RWPE2 (cell line): ENCODE results near the gene LDB1.

Experiments used
- ATAC-seq: fragments of 200-7000 bp; cut with Tn5 transposase; 3 replicates; pipeline ENCODE4 v1.9.1; 2021; ENCODE audit warnings: low read depth
- DNase-seq: peaks from one replicate; pipeline ENCODE4 v3.0.0-alpha.2; 2020; ENCODE audit warnings: low spot score
- H3K27ac ChIP-seq: fragments of 450-650 bp; 2 replicates; pipeline ENCODE4 v1.5.1; 2017; ENCODE audit warnings: mild to moderate bottlenecking; ENCODE audit not compliant: poor library complexity, severe bottlenecking
- H3K27me3 ChIP-seq: fragments of 250-450 bp; sonication (Bioruptor Pico); 2 replicates; pipeline ENCODE4 v1.5.1; 2021; ENCODE audit warnings: mild to moderate bottlenecking, moderate library complexity; ENCODE audit not compliant: insufficient read depth, poor library complexity, severe bottlenecking
- H3K36me3 ChIP-seq: fragments of 250-450 bp; sonication (Bioruptor Pico); 2 replicates; pipeline ENCODE4 v1.5.1; 2020; ENCODE audit warnings: low read depth, mild to moderate bottlenecking, moderate library complexity
- H3K4me1 ChIP-seq: fragments of 250-450 bp; sonication (Bioruptor Pico); 2 replicates; pipeline ENCODE4 v1.5.1; 2021; ENCODE audit warnings: mild to moderate bottlenecking, moderate library complexity; ENCODE audit not compliant: insufficient read depth, poor library complexity, severe bottlenecking
- H3K4me3 ChIP-seq: fragments of 250-450 bp; sonication (Bioruptor Pico); 2 replicates; pipeline ENCODE4 v1.5.1; 2021; ENCODE audit warnings: mild to moderate bottlenecking, moderate library complexity; ENCODE audit not compliant: severe bottlenecking
- H3K9me3 ChIP-seq: fragments of 250-450 bp; sonication (Bioruptor Pico); 2 replicates; pipeline ENCODE4 v1.5.1; 2021; ENCODE audit warnings: mild to moderate bottlenecking, moderate library complexity; ENCODE audit not compliant: severe bottlenecking
- CTCF ChIP-seq: fragments of 450-650 bp; IDR thresholded peaks from one replicate; pipeline ENCODE4 v1.5.1; 2017; ENCODE audit warnings: mild to moderate bottlenecking, moderate library complexity; ENCODE audit not compliant: poor library complexity, severe bottlenecking

Gene LDB1

DNA sequence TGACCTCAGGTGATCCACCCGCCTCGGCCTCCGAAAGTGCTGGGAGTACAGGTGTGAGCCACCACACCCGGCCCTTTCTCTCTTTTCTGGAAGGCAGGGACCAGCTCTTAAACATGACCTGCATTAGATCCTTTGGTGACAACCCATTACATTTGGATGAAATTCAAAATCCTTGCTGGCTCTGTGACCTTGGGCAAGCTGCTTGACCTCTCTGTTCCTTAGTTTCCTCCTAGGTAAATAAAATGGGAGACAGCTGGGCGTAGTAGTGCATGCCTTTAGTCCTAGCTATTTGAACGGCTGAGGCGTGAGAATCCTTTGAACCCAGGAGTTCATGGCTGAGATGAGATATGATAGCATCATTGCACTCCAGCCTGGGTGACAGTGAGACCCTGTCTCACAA lies 23.7 kb downstream of the LDB1 start:
- Histone ChIP-seq H3K4me1 (no peaks in the 10 kb centered on the region), H3K27me3 (no peaks in the 10 kb centered on the region), H3K27ac (no peak overlapping the region), H3K9me3 (no peaks in the 10 kb centered on the region), H3K36me3 (no peaks in the 10 kb centered on the region), H3K4me3 (no peak overlapping the region)
- TF ChIP-seq CTCF = no peak
- ATAC-seq = no peak
- DNase-seq = no peak

- ATAC-seq = peak; percentile 19; the same call in 1 of the 3 replicates
- TF ChIP-seq CTCF = no peak
- Histone ChIP-seq H3K9me3 (no peaks in the 10 kb centered on the region), H3K4me3 (no peak overlapping the region), H3K27me3 (no peaks in the 10 kb centered on the region), H3K27ac (no peak overlapping the region), H3K4me1 (no peaks in the 10 kb centered on the region), H3K36me3 (no peaks in the 10 kb centered on the region)
- no peak for DNase-seq
Observed at GRCh38 chr10:102090772-102091171, 29.4 kb downstream of the LDB1 start.

DNA sequence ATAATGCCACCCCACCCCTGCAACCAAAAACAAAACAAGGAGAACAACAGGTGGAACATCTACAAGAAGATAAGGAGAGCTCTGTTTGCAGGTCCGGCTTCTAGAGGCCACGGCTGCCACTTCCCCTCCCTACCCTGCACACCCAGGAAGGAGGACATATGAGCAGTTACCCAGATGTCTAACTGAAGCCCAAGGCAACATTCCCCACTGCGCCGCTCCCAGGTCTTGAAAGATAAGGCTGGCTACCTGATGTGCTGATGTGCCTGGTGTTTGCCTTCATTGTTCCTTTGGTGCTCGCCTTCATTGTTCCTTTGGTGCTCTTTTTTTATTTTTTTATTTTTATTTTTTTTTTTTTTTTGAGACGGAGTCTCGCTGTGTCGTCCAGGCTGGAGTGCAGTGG lies 34.0 kb downstream of the LDB1 start:
- TF ChIP-seq CTCF = no peak
- H3K4me3 ChIP-seq = no peak overlapping the region
- ATAC-seq (no peak), DNase-seq (no peak)
- H3K36me3 ChIP-seq = no peaks in the 10 kb centered on the region
- no peaks in the 10 kb centered on the region for H3K27me3 ChIP-seq
- H3K27ac ChIP-seq = no peak overlapping the region
- no peaks in the 10 kb centered on the region for H3K4me1 ChIP-seq
- H3K9me3 ChIP-seq = no peaks in the 10 kb centered on the region

DNA sequence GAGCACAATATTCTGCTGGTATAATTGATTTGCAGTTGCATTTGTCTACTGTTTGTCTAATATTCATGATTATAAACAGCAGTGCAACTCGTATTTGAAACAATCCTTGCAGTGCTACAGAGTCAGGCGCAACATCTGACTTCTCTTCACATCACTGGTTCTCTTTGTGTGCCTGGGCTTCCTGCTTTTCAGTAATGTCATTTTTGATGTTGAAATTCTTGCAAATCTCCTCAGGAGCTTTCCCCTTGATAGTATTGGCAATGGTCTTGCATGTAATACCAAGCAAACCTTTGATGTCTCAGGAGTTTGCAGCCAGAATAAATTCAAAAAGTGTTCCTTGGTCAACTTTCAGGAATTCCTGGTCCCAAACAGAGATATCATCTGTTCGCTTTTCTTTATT lies 34.8 kb downstream of the LDB1 start:
- Histone ChIP-seq H3K9me3 (no peaks in the 10 kb centered on the region), H3K27ac (no peak overlapping the region), H3K4me3 (no peak overlapping the region), H3K27me3 (no peaks in the 10 kb centered on the region), H3K4me1 (no peaks in the 10 kb centered on the region), H3K36me3 (no peaks in the 10 kb centered on the region)
- DNase-seq (no peak), ATAC-seq (no peak)
- TF ChIP-seq CTCF = no peak

GRCh38 chr10:102083541-102083940 lies 36.6 kb downstream of the LDB1 start:
- DNase-seq = no peak
- no peaks in the 10 kb centered on the region for H3K36me3 ChIP-seq
- H3K9me3 ChIP-seq = no peaks in the 10 kb centered on the region
- H3K4me3 ChIP-seq = no peak overlapping the region
- no peak for TF ChIP-seq CTCF
- no peaks in the 10 kb centered on the region for H3K27me3 ChIP-seq
- H3K27ac ChIP-seq = no peak overlapping the region
- ATAC-seq = no peak
- no peaks in the 10 kb centered on the region for H3K4me1 ChIP-seq
